Adrenal gland (tissue), 12 donors: ENCODE results near the gene DIPK1B. TPM values are rescaled to one million over a fixed set of nuclear protein-coding genes. Genes with fewer than 3 reads are reported as not detected.

Experiments used
- DNase-seq, 7 donors: peaks; one replicate each; pipeline ENCODE4 v3.0.0-alpha.2; 2019 to 2020
- H3K27ac ChIP-seq, 5 donors: fragments of 200-600 bp; sonication (generic) in 4 of 5; 1 replicate in 3 of 5; 2 replicates in 2 of 5; pipeline versions ENCODE4 v1.5.1 to v1.8.0; 2016 to 2020; ENCODE audit warnings: mild to moderate bottlenecking in 1 of 5
- H3K27me3 ChIP-seq: fragments of 200-600 bp; 2 replicates; pipeline ENCODE4 v1.8.0; 2021
- H3K36me3 ChIP-seq, 2 donors: fragments of 200-600 bp; replicated peaks in 1 of 2; 1 replicate in 1 of 2; 2 replicates in 1 of 2; pipeline versions ENCODE4 v1.5.1 to v1.8.0; 2018 to 2022
- H3K4me1 ChIP-seq, 2 donors: fragments of 200-600 bp; replicated peaks in 1 of 2; 1 replicate in 1 of 2; 2 replicates in 1 of 2; pipeline versions ENCODE4 v1.5.1 to v1.8.0; 2018 to 2021
- H3K4me3 ChIP-seq, 4 donors: fragments of 200-600 bp; sonication (generic) in 3 of 4; one replicate each; pipeline ENCODE4 v1.5.1; 2016 to 2018
- H3K9me3 ChIP-seq, 3 donors: fragments of 200-600 bp; sonication (generic) in 1 of 3; replicated peaks in 1 of 3; 1 replicate in 2 of 3; 2 replicates in 1 of 3; pipeline versions ENCODE4 v1.5.1 to v1.8.0; 2016 to 2021
- POLR2A ChIP-seq, 2 donors: fragments of 450-650 bp; IDR thresholded peaks; one replicate each; pipeline ENCODE4 v1.6.1; 2017; ENCODE audit warnings: antibody characterized with exemption in 2 of 2, mild to moderate bottlenecking in 2 of 2, moderate library complexity in 1 of 2
- WGBS, 4 donors: extraction: QIAGEN DNeasy Blood & Tissue Kit in 2 of 4; methylation state at CpG; one replicate each; pipeline versions ENCODE4 v1.1.5 to v1.1.7; 2013 to 2017; 5-methylcytosine and 5-hydroxymethylcytosine counted together
- intact Hi-C, 2 donors: fragments of 100-400 bp; cut with DNase I; formaldehyde crosslinking; loops; one replicate each; pipeline versions ENCODE4 v1.14.1 to v1.15.0; 2022 to 2023
- polyA plus RNA-seq, 3 donors: library from polyadenylated mRNA; stranded (reverse); fragments of 200-250 nt in 2 of 3; fragments of 350-450 nt in 1 of 3; fragmentation: Illumina TruSeq in 1 of 3; extraction: RNeasy Lipid Tissue Mini Kit (QIAGEN cat#74804) in 1 of 3; gene quantifications; one replicate each; pipeline ENCODE4 v1.2.3, GENCODE V29; 2013 to 2014
- total RNA-seq, 9 donors: library from RNA; depleted of rRNA in 4 of 9; stranded (reverse); fragments of >200 nt in 4 of 9; fragments of 120-200 nt in 1 of 9; fragmentation: NEBNext Ultra II Directional in 1 of 9; extraction: Animal tissue kit (Norgen Biotek cat#: 25700) in 1 of 9; gene quantifications; one replicate each; pipeline versions ENCODE4 v1.1.0 to v1.2.4, GENCODE V29; 2013 to 2023
- TF ChIP-seq, protein P1 (sequence below), 6 experiments: fragments of 450-650 bp in 4 of 6; fragments of 200-600 bp in 2 of 6; sonication (generic) in 1 of 6; IDR thresholded peaks; 1 replicate in 5 of 6; 2 replicates in 1 of 6; pipeline versions ENCODE4 v1.5.1 to v1.8.0; 2016 to 2021; ENCODE audit warnings: antibody characterized with exemption in 6 of 6, mild to moderate bottlenecking in 2 of 6, moderate library complexity in 1 of 6
- donor health status: healthy with polysubstance abuse.
- donor health status: Bipolar disorder and iron deficiency.
- donor health status: DM: yes; HTN: yes; CAD: no.
- donor health status: DM: no; HTN: no; CAD: no.
- donor health status: DM: no; HTN: no; CAD: no.
- donor health status: DM: yes; HTN: yes; CAD: no.

The DIPK1B gene
- total and polyA plus RNA-seq, 12 donors: 1.4 to 19.2 (median 8.3) TPM

DNA sequence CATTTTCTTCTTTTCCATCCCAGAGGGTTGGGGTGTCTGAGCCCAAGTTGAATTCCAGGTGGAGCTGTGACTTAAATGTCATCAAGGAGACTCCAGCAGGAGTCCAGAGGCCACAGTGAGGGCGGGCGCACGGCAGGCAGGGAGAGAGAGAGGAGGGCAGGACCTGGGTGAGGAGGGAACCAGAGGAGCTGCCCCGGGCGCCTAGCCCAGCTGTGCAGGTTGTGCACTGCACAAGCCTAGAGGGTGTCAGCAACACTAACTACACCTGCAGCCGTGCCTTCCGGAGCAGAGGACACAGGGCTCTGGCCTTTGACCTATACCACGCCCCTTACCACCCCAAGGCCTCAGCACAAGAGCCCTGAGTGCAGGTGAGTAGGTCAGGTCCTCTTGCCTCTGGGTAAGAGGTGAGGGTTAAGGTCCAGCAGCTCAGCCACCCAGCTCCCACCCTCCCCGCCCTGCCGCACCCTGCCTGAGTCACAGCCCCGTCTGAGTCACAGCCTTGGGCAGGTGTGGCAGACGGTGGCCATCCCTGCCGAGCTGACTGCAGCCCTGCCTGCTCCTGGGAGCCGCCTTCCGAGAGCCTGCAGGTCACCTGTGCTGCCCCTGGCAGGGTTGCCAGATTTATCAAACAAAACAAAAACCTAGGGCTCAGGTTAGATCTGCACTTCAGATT lies 18.7 kb upstream of the DIPK1B start:
- intact Hi-C loops: no loop called here
- H3K27me3 ChIP-seq: no peaks in the 10 kb centered on the region
- H3K9me3 ChIP-seq: no peaks in the 10 kb centered on the region
- TF ChIP-seq, protein P1, sequence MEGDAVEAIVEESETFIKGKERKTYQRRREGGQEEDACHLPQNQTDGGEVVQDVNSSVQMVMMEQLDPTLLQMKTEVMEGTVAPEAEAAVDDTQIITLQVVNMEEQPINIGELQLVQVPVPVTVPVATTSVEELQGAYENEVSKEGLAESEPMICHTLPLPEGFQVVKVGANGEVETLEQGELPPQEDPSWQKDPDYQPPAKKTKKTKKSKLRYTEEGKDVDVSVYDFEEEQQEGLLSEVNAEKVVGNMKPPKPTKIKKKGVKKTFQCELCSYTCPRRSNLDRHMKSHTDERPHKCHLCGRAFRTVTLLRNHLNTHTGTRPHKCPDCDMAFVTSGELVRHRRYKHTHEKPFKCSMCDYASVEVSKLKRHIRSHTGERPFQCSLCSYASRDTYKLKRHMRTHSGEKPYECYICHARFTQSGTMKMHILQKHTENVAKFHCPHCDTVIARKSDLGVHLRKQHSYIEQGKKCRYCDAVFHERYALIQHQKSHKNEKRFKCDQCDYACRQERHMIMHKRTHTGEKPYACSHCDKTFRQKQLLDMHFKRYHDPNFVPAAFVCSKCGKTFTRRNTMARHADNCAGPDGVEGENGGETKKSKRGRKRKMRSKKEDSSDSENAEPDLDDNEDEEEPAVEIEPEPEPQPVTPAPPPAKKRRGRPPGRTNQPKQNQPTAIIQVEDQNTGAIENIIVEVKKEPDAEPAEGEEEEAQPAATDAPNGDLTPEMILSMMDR (IDR thresholded peaks at IDR 0.05): no peak
- TF ChIP-seq POLR2A (IDR thresholded peaks at IDR 0.05): no peak
- 25 to 64% (median 55%) methylated on average over 7 to 15 of the region's 15 CpGs for WGBS, 4 donors
- H3K4me3 ChIP-seq: no peak overlapping the region
- no peak overlapping the region for H3K27ac ChIP-seq
- H3K4me1 ChIP-seq: peaks cover 0 to 3% of the 10 kb centered on the region in 2 donors
- no peaks in the 10 kb centered on the region for H3K36me3 ChIP-seq
- peak in 6 of 7 donors; percentile 52 to 78 (median 74) for DNase-seq

DNA sequence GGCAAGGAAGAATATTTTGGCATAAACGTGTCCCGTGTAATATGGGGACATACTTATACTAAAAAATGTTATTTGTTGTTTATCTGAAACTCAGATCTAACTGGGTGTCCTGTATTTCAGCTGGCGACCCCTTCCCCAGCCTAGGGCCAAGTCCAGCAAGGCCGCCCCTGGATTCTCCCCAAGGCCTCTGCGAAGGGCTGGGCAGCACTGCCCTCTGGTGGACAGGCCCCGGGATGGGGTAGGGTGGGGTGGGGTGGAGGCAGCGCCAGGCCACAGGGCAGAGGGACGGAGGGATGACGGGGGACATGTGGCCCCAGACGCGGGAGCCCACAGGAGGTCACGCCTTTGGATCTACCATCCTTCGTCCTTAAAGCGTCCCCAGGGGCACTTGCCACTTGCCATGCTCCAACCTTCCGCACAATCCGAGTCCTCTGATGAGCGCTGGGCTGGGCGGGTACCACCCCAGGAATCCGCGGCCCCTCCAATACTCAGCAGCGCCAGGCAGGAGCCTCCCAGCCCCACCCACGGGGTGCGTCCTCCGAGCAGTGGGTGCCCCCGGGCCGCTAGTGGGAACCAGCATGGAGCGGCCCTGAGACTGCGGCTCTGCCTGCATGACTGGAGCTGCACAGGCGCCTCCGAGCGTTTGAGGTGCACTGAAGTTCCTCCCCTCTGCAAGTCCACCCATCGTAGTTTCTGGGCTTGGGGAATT lies 18.1 kb upstream of the DIPK1B start:
- DNase-seq: peak in 6 of 7 donors; percentile 55 to 75 (median 65)
- intact Hi-C loops: no loop called here
- Histone ChIP-seq H3K36me3 (no peaks in the 10 kb centered on the region), H3K4me3 (no peak overlapping the region), H3K9me3 (no peaks in the 10 kb centered on the region), H3K27me3 (no peaks in the 10 kb centered on the region), H3K27ac (no peak overlapping the region), H3K4me1 (peaks cover 0 to 3% of the 10 kb centered on the region in 2 donors)
- TF ChIP-seq POLR2A (IDR thresholded peaks at IDR 0.05): no peak
- TF ChIP-seq, protein P1 (IDR thresholded peaks at IDR 0.05): peak; percentile 53 to 71 (median 64)
- WGBS, 4 donors: 32 to 46% (median 38%) methylated on average over 12 to 32 of the region's 32 CpGs

DNA sequence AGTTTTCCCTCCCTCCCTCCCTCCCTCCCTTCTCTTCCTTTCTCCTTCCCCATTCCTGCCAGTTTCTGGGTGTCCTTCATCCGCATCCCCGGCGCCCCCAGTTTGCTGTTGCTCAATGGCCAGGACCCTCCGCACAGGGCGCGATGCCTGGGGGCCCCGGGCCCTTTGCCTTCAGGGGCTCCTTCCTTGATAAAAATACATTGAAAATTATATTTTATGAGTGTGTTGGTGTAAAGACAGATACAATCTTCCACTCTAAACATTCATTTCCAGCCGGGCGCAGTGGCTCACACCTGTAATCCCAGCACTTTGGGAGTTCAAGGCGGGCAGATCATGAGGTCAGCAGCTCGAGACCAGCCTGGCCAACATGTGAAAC lies 17.5 kb upstream of the DIPK1B start:
- Histone ChIP-seq H3K4me3 (no peak overlapping the region), H3K9me3 (no peaks in the 10 kb centered on the region), H3K27ac (no peak overlapping the region), H3K27me3 (peaks cover 4% of the 10 kb centered on the region), H3K4me1 (peaks cover 0 to 3% of the 10 kb centered on the region in 2 donors), H3K36me3 (no peaks in the 10 kb centered on the region)
- intact Hi-C loops: no loop called here
- DNase-seq: no peak
- 84 to 90% (median 88%) methylated on average over 11 of the region's 11 CpGs for WGBS, 4 donors
- no peak for TF ChIP-seq POLR2A (IDR thresholded peaks at IDR 0.05)
- TF ChIP-seq, protein P1 (IDR thresholded peaks at IDR 0.05): no peak

DNA sequence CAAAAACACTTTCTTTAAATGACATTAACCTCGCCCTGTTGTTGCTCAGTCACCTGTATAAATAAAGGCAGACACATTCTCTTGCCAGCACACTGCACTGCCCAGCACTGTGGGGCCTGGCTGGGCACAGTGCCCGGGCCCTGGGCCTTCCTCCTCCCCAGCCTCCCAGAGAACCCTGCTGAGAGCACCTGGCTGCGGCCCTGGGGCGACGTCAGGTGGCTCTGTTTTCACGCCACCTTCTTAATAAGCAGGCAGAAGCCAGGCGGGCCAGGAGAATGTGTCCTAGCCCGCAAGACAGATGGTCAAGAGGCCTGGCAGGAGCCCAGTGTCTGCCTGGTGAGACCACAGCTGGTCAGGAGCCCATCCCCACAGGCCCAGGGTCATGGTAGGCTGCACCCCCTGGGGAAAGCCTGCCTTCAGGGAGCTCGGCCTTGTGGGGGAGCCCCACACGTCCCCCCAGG lies 16.9 kb upstream of the DIPK1B start:
- intact Hi-C loops: no loop called here
- 72 to 84% (median 80%) methylated on average over 6 to 10 of the region's 10 CpGs for WGBS, 4 donors
- Histone ChIP-seq H3K27me3 (peaks cover 8% of the 10 kb centered on the region), H3K4me3 (no peak overlapping the region), H3K36me3 (no peaks in the 10 kb centered on the region), H3K27ac (no peak overlapping the region), H3K9me3 (no peaks in the 10 kb centered on the region), H3K4me1 (peaks cover 0 to 3% of the 10 kb centered on the region in 2 donors)
- no peak for DNase-seq
- TF ChIP-seq, protein P1 (IDR thresholded peaks at IDR 0.05): no peak
- no peak for TF ChIP-seq POLR2A (IDR thresholded peaks at IDR 0.05)
